Measurements from ENCODE around the gene MST1. TPM values are rescaled to one million over a fixed set of nuclear protein-coding genes. Genes with fewer than 3 reads are reported as not detected.

Gene MST1
- total RNA-seq, 4 donors from 2014 or later = 16.7 to 83.4 (median 21.9) TPM

DNA sequence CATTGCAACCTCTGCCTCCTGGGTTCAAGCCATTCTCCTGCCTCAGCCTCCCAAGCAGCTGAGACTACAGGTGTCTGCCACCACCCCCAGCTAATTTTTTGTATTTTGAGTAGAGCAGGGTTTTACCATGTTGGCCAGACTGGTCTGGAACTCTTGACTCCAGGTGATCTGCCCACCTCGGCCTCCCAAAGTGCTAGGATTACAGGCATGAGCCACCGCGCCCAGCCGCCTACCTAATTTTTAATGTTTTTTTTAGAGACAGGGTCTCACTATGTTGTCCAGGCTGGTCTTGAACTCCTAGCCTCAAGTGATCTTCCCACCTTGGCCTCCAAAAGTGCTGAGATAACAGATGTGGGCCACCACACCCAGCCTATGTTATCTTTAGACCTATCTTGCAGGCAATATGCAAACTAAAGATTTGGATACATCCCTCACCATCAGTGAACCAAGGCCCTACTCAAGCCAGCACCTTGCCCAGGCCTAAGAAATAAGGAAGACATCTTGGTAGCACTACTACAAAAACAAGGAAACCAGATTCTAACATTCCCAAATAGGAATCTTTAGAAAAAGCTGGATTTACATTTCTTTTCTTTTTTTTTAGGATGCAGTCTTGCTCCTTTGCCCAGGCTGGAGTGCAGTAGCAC, 40.8 kb upstream of the MST1 start:
- H3K36me3 ChIP-seq = peaks cover 67% of the 10 kb centered on the region
- no peak overlapping the region for H3K27ac ChIP-seq
- 96% methylated on average over 4 of the region's 4 CpGs for WGBS
- DNase-seq (ENCODE audit: low spot score in 2 of 2) = no peak
- H3K9me3 ChIP-seq = no peaks in the 10 kb centered on the region
- no peak overlapping the region for H3K4me3 ChIP-seq
- no peak for TF ChIP-seq POLR2AphosphoS5 (IDR thresholded peaks at IDR 0.05)
- TF ChIP-seq POLR2A (IDR thresholded peaks at IDR 0.05) = no peak
- TF ChIP-seq EP300 (IDR thresholded peaks at IDR 0.05) = no peak
- TF ChIP-seq, protein P1, sequence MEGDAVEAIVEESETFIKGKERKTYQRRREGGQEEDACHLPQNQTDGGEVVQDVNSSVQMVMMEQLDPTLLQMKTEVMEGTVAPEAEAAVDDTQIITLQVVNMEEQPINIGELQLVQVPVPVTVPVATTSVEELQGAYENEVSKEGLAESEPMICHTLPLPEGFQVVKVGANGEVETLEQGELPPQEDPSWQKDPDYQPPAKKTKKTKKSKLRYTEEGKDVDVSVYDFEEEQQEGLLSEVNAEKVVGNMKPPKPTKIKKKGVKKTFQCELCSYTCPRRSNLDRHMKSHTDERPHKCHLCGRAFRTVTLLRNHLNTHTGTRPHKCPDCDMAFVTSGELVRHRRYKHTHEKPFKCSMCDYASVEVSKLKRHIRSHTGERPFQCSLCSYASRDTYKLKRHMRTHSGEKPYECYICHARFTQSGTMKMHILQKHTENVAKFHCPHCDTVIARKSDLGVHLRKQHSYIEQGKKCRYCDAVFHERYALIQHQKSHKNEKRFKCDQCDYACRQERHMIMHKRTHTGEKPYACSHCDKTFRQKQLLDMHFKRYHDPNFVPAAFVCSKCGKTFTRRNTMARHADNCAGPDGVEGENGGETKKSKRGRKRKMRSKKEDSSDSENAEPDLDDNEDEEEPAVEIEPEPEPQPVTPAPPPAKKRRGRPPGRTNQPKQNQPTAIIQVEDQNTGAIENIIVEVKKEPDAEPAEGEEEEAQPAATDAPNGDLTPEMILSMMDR (IDR thresholded peaks at IDR 0.05) = no peak
- H3K27me3 ChIP-seq = no peaks in the 10 kb centered on the region
- H3K4me1 ChIP-seq = no peaks in the 10 kb centered on the region

DNA sequence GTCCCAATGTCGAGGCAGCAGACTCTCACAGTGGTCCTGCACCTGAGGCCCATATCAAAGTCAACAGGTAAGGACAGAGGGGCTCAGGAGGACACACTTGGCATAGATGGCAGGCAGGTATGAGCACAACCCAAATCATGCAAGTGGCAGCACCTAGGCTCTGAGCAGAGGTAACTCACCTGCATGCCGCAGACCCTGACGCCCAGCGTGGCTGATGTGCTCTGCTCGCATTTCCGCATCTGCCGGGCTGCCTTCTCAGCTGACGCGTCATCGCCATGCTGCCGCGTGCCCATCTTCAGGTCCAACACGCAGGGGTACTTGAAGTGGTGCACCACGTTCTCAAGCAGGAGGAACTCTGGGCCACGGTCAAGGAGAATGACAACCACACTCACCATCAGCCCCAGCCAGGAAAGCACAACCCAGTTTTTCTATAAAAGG, 38.7 kb upstream of the MST1 start:
- Histone ChIP-seq H3K27me3 (no peaks in the 10 kb centered on the region), H3K9me3 (no peaks in the 10 kb centered on the region), H3K27ac (no peak overlapping the region), H3K36me3 (peaks cover 56% of the 10 kb centered on the region), H3K4me3 (no peak overlapping the region), H3K4me1 (peaks cover 13% of the 10 kb centered on the region)
- DNase-seq (ENCODE audit: low spot score in 2 of 2) = peak in 1 of 2 donors; percentile 78
- WGBS = 91% methylated on average over 9 of the region's 15 CpGs
- TF ChIP-seq POLR2AphosphoS5 (IDR thresholded peaks at IDR 0.05) (no peak), EP300 (IDR thresholded peaks at IDR 0.05) (no peak), POLR2A (IDR thresholded peaks at IDR 0.05) (no peak)
- TF ChIP-seq, protein P1 (IDR thresholded peaks at IDR 0.05) = no peak

DNA sequence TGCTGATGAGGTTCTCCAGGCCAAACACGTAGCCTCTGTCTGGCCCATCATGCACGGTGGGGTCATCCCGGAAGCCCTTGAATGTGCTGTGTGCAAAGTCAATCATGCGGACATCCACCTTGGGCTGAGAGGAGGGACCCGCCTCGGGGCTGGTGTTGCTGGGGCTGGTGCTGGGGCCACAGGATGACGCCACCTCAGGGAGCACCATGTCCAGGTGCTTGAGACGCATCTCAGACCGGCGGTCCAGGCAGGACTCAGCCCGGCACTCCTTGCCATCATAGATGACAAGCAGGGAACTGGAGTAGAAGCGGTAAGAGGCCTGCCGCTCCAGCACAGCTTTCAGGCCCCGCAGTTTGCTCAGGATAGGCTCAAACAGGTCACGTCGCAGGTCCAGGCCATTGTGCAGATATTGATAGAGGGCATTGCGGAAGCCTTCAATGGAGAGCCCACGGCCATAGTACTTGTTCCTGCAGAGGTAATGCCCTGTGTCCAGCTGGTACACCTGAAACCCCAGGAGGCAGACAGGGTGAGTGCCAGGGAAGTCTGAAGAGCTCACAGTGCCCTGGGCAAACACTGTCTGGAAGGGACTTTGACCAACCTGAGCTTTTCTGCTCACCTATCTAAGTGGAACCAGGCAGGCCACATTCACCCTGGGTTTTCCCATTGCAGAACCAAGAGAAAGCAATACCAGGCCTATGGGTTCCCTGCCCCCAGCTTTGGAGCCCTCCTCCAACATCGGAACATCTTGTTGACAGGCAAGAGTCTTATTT, 38.1 kb upstream of the MST1 start:
- H3K27ac ChIP-seq = no peak overlapping the region
- no peak overlapping the region for H3K4me3 ChIP-seq
- 85% methylated on average over 5 of the region's 19 CpGs for WGBS
- H3K27me3 ChIP-seq = no peaks in the 10 kb centered on the region
- H3K4me1 ChIP-seq = peaks cover 19% of the 10 kb centered on the region
- peaks cover 53% of the 10 kb centered on the region for H3K36me3 ChIP-seq
- DNase-seq (ENCODE audit: low spot score in 2 of 2) = peak; percentile 66 to 76
- TF ChIP-seq POLR2A (IDR thresholded peaks at IDR 0.05) (no peak), POLR2AphosphoS5 (IDR thresholded peaks at IDR 0.05) (no peak), EP300 (IDR thresholded peaks at IDR 0.05) (no peak)
- TF ChIP-seq, protein P1 (IDR thresholded peaks at IDR 0.05) = no peak
- H3K9me3 ChIP-seq = no peaks in the 10 kb centered on the region

DNA sequence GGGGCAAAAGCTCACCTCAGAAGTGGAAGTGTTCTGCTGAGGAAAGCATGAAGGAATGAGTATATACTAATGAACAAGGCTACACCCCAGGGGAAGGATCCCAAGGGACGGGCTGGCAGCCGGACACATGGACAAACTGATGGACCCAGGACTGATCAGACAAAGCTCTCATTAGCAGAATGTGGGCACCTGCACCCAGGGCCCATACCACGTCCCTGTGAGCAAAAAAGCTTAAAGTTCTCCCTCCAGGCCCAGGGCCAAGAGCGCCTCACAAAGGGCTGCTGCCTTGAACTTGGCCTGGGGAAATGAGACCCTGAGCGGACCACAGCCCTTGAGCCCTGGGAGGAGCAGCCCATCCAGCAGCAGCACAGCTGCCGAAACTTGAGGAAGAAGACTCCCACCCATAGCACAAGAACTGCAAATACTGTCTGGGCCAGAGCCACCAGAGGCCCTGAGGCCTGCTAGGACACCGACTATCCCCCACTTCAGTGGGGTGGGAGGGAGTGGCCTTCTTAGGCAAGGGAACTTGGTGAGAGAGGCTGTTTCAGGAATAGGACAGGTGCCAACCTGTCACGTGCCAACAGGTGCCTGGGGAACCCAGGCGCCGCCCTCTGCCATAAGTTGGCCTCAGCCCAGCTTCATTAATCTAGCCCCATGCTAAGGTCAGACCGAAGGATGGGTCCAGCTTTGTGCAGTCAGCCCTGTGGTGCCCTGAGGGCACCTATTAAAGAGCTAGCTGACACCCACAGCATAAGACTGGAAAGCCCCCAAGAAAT, 36.8 kb upstream of the MST1 start:
- peak in 1 of 2 donors; percentile 65 for DNase-seq (ENCODE audit: low spot score in 2 of 2)
- Histone ChIP-seq H3K27ac (no peak overlapping the region), H3K27me3 (no peaks in the 10 kb centered on the region), H3K9me3 (no peaks in the 10 kb centered on the region), H3K36me3 (peaks cover 56% of the 10 kb centered on the region), H3K4me3 (no peak overlapping the region), H3K4me1 (peaks cover 27% of the 10 kb centered on the region)
- 67% methylated on average over 4 of the region's 11 CpGs for WGBS
- TF ChIP-seq EP300 (IDR thresholded peaks at IDR 0.05) (no peak), POLR2AphosphoS5 (IDR thresholded peaks at IDR 0.05) (no peak), POLR2A (IDR thresholded peaks at IDR 0.05) (no peak)
- TF ChIP-seq, protein P1 (IDR thresholded peaks at IDR 0.05) = no peak

Data from suprapubic skin (tissue), 4 donors.